ENCODE data around the gene RNFT2.

DNA sequence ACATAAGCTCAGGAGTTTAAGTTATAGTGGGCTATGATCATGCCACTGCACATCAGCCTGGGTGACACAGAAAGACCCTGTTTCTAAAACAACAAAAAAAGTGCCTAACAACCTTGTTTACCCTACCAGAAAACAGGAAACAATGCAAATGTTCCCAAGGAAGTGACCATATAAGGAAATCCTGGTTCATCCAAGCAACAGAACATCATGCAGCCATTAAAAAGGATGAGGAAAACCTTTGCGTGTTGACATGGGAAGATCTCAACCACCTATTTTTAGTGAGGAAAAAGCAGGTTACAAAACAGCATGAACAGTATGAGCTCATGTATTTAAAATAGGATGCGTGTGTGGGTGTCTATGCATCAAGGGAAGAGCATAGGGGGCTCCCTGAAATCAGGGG, 129.4 kb downstream of the RNFT2 start:
- TF ChIP-seq, protein P1, sequence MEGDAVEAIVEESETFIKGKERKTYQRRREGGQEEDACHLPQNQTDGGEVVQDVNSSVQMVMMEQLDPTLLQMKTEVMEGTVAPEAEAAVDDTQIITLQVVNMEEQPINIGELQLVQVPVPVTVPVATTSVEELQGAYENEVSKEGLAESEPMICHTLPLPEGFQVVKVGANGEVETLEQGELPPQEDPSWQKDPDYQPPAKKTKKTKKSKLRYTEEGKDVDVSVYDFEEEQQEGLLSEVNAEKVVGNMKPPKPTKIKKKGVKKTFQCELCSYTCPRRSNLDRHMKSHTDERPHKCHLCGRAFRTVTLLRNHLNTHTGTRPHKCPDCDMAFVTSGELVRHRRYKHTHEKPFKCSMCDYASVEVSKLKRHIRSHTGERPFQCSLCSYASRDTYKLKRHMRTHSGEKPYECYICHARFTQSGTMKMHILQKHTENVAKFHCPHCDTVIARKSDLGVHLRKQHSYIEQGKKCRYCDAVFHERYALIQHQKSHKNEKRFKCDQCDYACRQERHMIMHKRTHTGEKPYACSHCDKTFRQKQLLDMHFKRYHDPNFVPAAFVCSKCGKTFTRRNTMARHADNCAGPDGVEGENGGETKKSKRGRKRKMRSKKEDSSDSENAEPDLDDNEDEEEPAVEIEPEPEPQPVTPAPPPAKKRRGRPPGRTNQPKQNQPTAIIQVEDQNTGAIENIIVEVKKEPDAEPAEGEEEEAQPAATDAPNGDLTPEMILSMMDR (IDR thresholded peaks at IDR 0.05) = no peak
- no peak for TF ChIP-seq POLR2A (IDR thresholded peaks at IDR 0.05)

All from Peyer's patch (tissue), 4 donors.